IMR-90 (cell line): Measurements from ENCODE around the gene MSS51. TPM values are rescaled to one million over a fixed set of nuclear protein-coding genes. Genes with fewer than 3 reads are reported as not detected.

Source experiments
- ATAC-seq: fragments of 200-7000 bp; cut with Tn5 transposase; 2 replicates; pipeline ENCODE4 v1.9.1; 2020; ENCODE audit warnings: low read depth, mild to moderate bottlenecking, moderate library complexity
- BruUV-seq: library from RNA; stranded (reverse); fragments of 400-500 nt; replicated peaks from 2 replicates; lab custom pipeline; 2021; lab: Mats Ljungman, UMichigan
- CTCF ChIA-PET: fragments of 300-600 bp; formaldehyde crosslinking; extraction: SDS; loops from one replicate; lab custom pipeline; 2021; ENCODE audit warnings: antibody characterized with exemption; lab: Yijun Ruan, JAX
- POLR2A ChIA-PET: fragments of 300-600 bp; sonication (Branson Sonifier 250); formaldehyde crosslinking; loops from one replicate; lab custom pipeline; 2022; ENCODE audit warnings: antibody characterized with exemption; ENCODE audit not compliant: unreplicated experiment; lab: Charles Lee
- DNase-seq: peaks from one replicate; pipeline ENCODE4 v3.0.0; 2013
- H2AFZ ChIP-seq: replicated peaks from 2 replicates; pipeline ENCODE3; 2013; ENCODE audit warnings: low read length, mild to moderate bottlenecking; ENCODE audit not compliant: poor library complexity
- H2AK5ac ChIP-seq: 2 replicates; pipeline ENCODE4 v1.6.1; 2013; ENCODE audit warnings: low read depth, low read length, inconsistent platforms
- H2AK9ac ChIP-seq: replicated peaks from 2 replicates; pipeline ENCODE3; 2013; ENCODE audit warnings: mild to moderate bottlenecking, low read depth, low read length, moderate library complexity; ENCODE audit not compliant: poor library complexity
- H2BK120ac ChIP-seq: 2 replicates; pipeline ENCODE4 v1.6.1; 2013; ENCODE audit warnings: low read depth, low read length, inconsistent platforms
- H2BK15ac ChIP-seq: 3 replicates; pipeline ENCODE4 v1.6.1; 2013; ENCODE audit warnings: low read depth, low read length, inconsistent platforms
- H2BK20ac ChIP-seq: 2 replicates; pipeline ENCODE4 v1.6.1; 2013; ENCODE audit warnings: low read depth, mild to moderate bottlenecking, inconsistent platforms, low read length, moderate library complexity
- H2BK5ac ChIP-seq: 2 replicates; pipeline ENCODE4 v1.6.1; 2013; ENCODE audit warnings: mild to moderate bottlenecking, low read depth, low read length, inconsistent platforms; ENCODE audit not compliant: poor library complexity, severe bottlenecking
- H3K14ac ChIP-seq: replicated peaks from 2 replicates; pipeline ENCODE4 v1.6.1; 2013; ENCODE audit warnings: low read depth, low read length, inconsistent platforms
- H3K18ac ChIP-seq: 2 replicates; pipeline ENCODE4 v1.6.1; 2013; ENCODE audit warnings: low read depth, low read length, control low read depth
- H3K23ac ChIP-seq: 2 replicates; pipeline ENCODE4 v1.6.1; 2013; ENCODE audit warnings: low read depth, low read length, inconsistent platforms
- H3K27ac ChIP-seq: 2 replicates; pipeline ENCODE4 v1.5.1; 2013; ENCODE audit warnings: mild to moderate bottlenecking, control low read depth, low read length; ENCODE audit not compliant: insufficient read depth
- H3K27me3 ChIP-seq: 2 replicates; pipeline ENCODE4 v1.6.1; 2013; ENCODE audit warnings: low read length; ENCODE audit not compliant: control insufficient read depth, insufficient read depth
- H3K36me3 ChIP-seq: 2 replicates; pipeline ENCODE4 v1.6.1; 2013; ENCODE audit warnings: low read length, mixed read lengths; ENCODE audit not compliant: control insufficient read depth, insufficient read depth
- H3K4ac ChIP-seq: 2 replicates; pipeline ENCODE4 v1.6.1; 2013; ENCODE audit warnings: low read depth, low read length, inconsistent platforms
- H3K4me1 ChIP-seq: 2 replicates; pipeline ENCODE4 v1.6.1; 2013; ENCODE audit warnings: low read length, mixed read lengths; ENCODE audit not compliant: control insufficient read depth, insufficient read depth
- H3K4me2 ChIP-seq: 2 replicates; pipeline ENCODE4 v1.6.1; 2013; ENCODE audit warnings: low read depth, mild to moderate bottlenecking, control low read depth, low read length, moderate library complexity
- H3K4me3 ChIP-seq: 2 replicates; pipeline ENCODE4 v1.5.1; 2013; ENCODE audit warnings: low read depth, mild to moderate bottlenecking, control low read depth, low read length, moderate library complexity; ENCODE audit not compliant: insufficient read depth
- H3K56ac ChIP-seq: 2 replicates; pipeline ENCODE4 v1.6.1; 2013; ENCODE audit warnings: low read length, inconsistent platforms; ENCODE audit not compliant: insufficient read depth; ENCODE audit errors: extremely low read depth
- H3K79me1 ChIP-seq, 2 experiments: 2 replicates each; pipeline ENCODE4 v1.6.1; 2013; ENCODE audit warnings: low read length in 2 of 2, inconsistent platforms in 1 of 2, low read depth in 1 of 2
- H3K9ac ChIP-seq: 2 replicates; pipeline ENCODE4 v1.6.1; 2013; ENCODE audit warnings: low read depth, low read length, control low read depth
- H3K9me1 ChIP-seq: 2 replicates; pipeline ENCODE4 v1.6.1; 2013; ENCODE audit warnings: low read length, inconsistent platforms; ENCODE audit not compliant: insufficient read depth
- H3K9me3 ChIP-seq: 2 replicates; pipeline ENCODE4 v1.6.1; 2013; ENCODE audit warnings: low read length; ENCODE audit not compliant: control insufficient read depth, insufficient read depth
- H4K20me1 ChIP-seq: 2 replicates; pipeline ENCODE4 v1.6.1; 2013; ENCODE audit warnings: low read length, inconsistent platforms; ENCODE audit not compliant: insufficient read depth
- H4K5ac ChIP-seq: 2 replicates; pipeline ENCODE4 v1.6.1; 2013; ENCODE audit warnings: mild to moderate bottlenecking, low read depth, low read length, control low read depth
- H4K8ac ChIP-seq, 2 experiments: 2 replicates each; pipeline ENCODE4 v1.6.1; 2013; ENCODE audit warnings: low read depth in 2 of 2, low read length in 2 of 2, control low read depth in 1 of 2, inconsistent platforms in 1 of 2
- H4K91ac ChIP-seq: 2 replicates; pipeline ENCODE4 v1.6.1; 2013; ENCODE audit warnings: low read depth, low read length, inconsistent platforms; ENCODE audit not compliant: insufficient read depth
- BHLHE40 ChIP-seq: fragments of 150-350 bp; IDR thresholded peaks from 2 replicates; pipeline ENCODE4 v1.6.1; 2016; ENCODE audit warnings: mild to moderate bottlenecking, low read depth, low read length
- CEBPB ChIP-seq: IDR thresholded peaks from 2 replicates; pipeline ENCODE4 v1.6.1; 2012; ENCODE audit warnings: low read depth, low read length, improper control_type of control experiment
- CHD1 ChIP-seq: IDR thresholded peaks from 2 replicates; pipeline ENCODE4 v1.6.1; 2012; ENCODE audit warnings: low read depth, low read length, improper control_type of control experiment
- ELK1 ChIP-seq: fragments of 150-350 bp; IDR thresholded peaks from 2 replicates; pipeline ENCODE4 v1.6.1; 2016; ENCODE audit warnings: low read depth, mild to moderate bottlenecking, low read length, moderate library complexity, borderline replicate concordance
- FOS ChIP-seq: fragments of 150-350 bp; IDR thresholded peaks from 2 replicates; pipeline ENCODE4 v1.6.1; 2016; ENCODE audit warnings: low read depth, low read length
- MAFK ChIP-seq: IDR thresholded peaks from 2 replicates; pipeline ENCODE4 v1.6.1; 2012; ENCODE audit warnings: low read depth, low read length, improper control_type of control experiment
- MAZ ChIP-seq: IDR thresholded peaks from 2 replicates; pipeline ENCODE4 v1.6.1; 2012; ENCODE audit warnings: low read depth, mild to moderate bottlenecking, low read length, improper control_type of control experiment, moderate library complexity, borderline replicate concordance
- MXI1 ChIP-seq: IDR thresholded peaks from 2 replicates; pipeline ENCODE4 v1.6.1; 2012; ENCODE audit warnings: low read depth, mild to moderate bottlenecking, low read length, moderate library complexity, borderline replicate concordance
- NFE2L2 ChIP-seq: fragments of 150-350 bp; IDR thresholded peaks from 2 replicates; pipeline ENCODE4 v1.6.1; 2016; ENCODE audit warnings: low read depth, mild to moderate bottlenecking, low read length
- POLR2A ChIP-seq: IDR thresholded peaks from 2 replicates; pipeline ENCODE4 v1.6.1; 2012; ENCODE audit warnings: mild to moderate bottlenecking, low read depth, low read length
- RAD21 ChIP-seq: IDR thresholded peaks from 2 replicates; pipeline ENCODE4 v1.6.1; 2012; ENCODE audit warnings: low read length, improper control_type of control experiment
- RCOR1 ChIP-seq: IDR thresholded peaks from 2 replicates; pipeline ENCODE4 v1.6.1; 2012; ENCODE audit warnings: mild to moderate bottlenecking, low read length, improper control_type of control experiment; ENCODE audit not compliant: insufficient replicate concordance
- RFX5 ChIP-seq: IDR thresholded peaks from 2 replicates; pipeline ENCODE4 v1.8.0; 2012; ENCODE audit warnings: low read depth, mild to moderate bottlenecking, low read length, moderate library complexity
- SMC3 ChIP-seq: fragments of 150-350 bp; IDR thresholded peaks from 2 replicates; pipeline ENCODE4 v1.6.1; 2016; ENCODE audit warnings: low read depth, mild to moderate bottlenecking, antibody characterized with exemption, low read length, moderate library complexity
- dilution Hi-C: fragments of 300-500 bp; cut with HindIII; formaldehyde crosslinking; loops from one replicate; pipeline ENCODE4 v1.14.3; 2018; ENCODE audit warnings: low sequenced_read_pairs; ENCODE audit not compliant: unreplicated experiment
- in situ Hi-C: fragments of 300-500 bp; cut with MboI; formaldehyde crosslinking; loops from 3 replicates; pipeline ENCODE4 v1.14.3; 2019; ENCODE audit warnings: low sequenced_read_pairs, inconsistent platforms, mixed read lengths
- intact Hi-C: fragments of 100-400 bp; cut with micrococcal nuclease; formaldehyde crosslinking; loops from 2 replicates; pipeline ENCODE4 v1.10.0; 2022
- polyA plus RNA-seq, 3 experiments: library from polyadenylated mRNA; depleted of rRNA; stranded (reverse); fragments of >200 nt; gene quantifications; 2 replicates each; pipeline ENCODE4 v1.2.3, GENCODE V29; 2012; ENCODE audit warnings: low replicate concordance in 1 of 3
- total RNA-seq: library from RNA; depleted of rRNA; stranded (reverse); fragments of >200 nt; gene quantifications from 2 replicates; pipeline ENCODE4 v1.2.3, GENCODE V29; 2012
- TF ChIP-seq, protein P1 (sequence below): conservative IDR thresholded peaks from 2 replicates; pipeline ENCODE4 v1.5.1; 2012; ENCODE audit warnings: mild to moderate bottlenecking, low read depth, low read length, improper control_type of control experiment
- TF ChIP-seq, protein P2 (sequence below): fragments of 150-350 bp; IDR thresholded peaks from 2 replicates; pipeline ENCODE4 v1.6.1; 2017; ENCODE audit warnings: mild to moderate bottlenecking, antibody characterized with exemption, low read length, low read depth

The MSS51 gene
- total and polyA plus RNA-seq, 2 of the 4 experiments (the other 2 are of a cell fraction): 1.1 to 1.8 TPM

- Histone ChIP-seq H4K20me1 (no peaks in the 10 kb centered on the region), H3K9ac (no peak overlapping the region), H2BK15ac (no peak overlapping the region), H3K27ac (no peak overlapping the region), H3K79me1 (no peaks in the 10 kb centered on the region; a peak in 2 of 4 replicates), H3K4me2 (no peak overlapping the region), H2AK5ac (no peak overlapping the region), H4K91ac (no peak overlapping the region), H2AK9ac (no peak overlapping the region), H3K56ac (no peak overlapping the region), H3K4me3 (no peak overlapping the region), H2BK5ac (no peak overlapping the region), H3K23ac (no peak overlapping the region), H3K27me3 (no peaks in the 10 kb centered on the region), H3K9me1 (no peaks in the 10 kb centered on the region), H2AFZ (no peak overlapping the region), H3K4me1 (no peaks in the 10 kb centered on the region), H3K4ac (no peak overlapping the region), H2BK20ac (no peak overlapping the region), H3K36me3 (peaks cover 22% of the 10 kb centered on the region), H4K5ac (no peak overlapping the region), H3K9me3 (no peaks in the 10 kb centered on the region), H3K14ac (no peak overlapping the region), H2BK120ac (no peak overlapping the region), H3K18ac (no peak overlapping the region), H4K8ac (no peak overlapping the region)
- in situ Hi-C loops (no loop called here), dilution Hi-C loops (no loop called here), intact Hi-C loops (no loop called here)
- DNase-seq: no peak
- ChIA-PET CTCF (no interaction called here), POLR2A (no interaction called here)
- no TSS peak for BruUV-seq
- no peak for TF ChIP-seq FOS
- TF ChIP-seq SMC3: no peak
- no peak for TF ChIP-seq CHD1
- TF ChIP-seq, protein P1, sequence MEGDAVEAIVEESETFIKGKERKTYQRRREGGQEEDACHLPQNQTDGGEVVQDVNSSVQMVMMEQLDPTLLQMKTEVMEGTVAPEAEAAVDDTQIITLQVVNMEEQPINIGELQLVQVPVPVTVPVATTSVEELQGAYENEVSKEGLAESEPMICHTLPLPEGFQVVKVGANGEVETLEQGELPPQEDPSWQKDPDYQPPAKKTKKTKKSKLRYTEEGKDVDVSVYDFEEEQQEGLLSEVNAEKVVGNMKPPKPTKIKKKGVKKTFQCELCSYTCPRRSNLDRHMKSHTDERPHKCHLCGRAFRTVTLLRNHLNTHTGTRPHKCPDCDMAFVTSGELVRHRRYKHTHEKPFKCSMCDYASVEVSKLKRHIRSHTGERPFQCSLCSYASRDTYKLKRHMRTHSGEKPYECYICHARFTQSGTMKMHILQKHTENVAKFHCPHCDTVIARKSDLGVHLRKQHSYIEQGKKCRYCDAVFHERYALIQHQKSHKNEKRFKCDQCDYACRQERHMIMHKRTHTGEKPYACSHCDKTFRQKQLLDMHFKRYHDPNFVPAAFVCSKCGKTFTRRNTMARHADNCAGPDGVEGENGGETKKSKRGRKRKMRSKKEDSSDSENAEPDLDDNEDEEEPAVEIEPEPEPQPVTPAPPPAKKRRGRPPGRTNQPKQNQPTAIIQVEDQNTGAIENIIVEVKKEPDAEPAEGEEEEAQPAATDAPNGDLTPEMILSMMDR: no peak
- TF ChIP-seq ELK1: no peak
- TF ChIP-seq, protein P2, sequence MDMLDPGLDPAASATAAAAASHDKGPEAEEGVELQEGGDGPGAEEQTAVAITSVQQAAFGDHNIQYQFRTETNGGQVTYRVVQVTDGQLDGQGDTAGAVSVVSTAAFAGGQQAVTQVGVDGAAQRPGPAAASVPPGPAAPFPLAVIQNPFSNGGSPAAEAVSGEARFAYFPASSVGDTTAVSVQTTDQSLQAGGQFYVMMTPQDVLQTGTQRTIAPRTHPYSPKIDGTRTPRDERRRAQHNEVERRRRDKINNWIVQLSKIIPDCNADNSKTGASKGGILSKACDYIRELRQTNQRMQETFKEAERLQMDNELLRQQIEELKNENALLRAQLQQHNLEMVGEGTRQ: no peak
- no peak for TF ChIP-seq MXI1
- no peak for TF ChIP-seq BHLHE40
- TF ChIP-seq NFE2L2: no peak
- TF ChIP-seq MAFK: no peak
- no peak for TF ChIP-seq CEBPB
- TF ChIP-seq POLR2A: no peak
- no peak for TF ChIP-seq RAD21
- TF ChIP-seq MAZ: no peak
- no peak for TF ChIP-seq RFX5
- no peak for TF ChIP-seq RCOR1
- no peak for ATAC-seq
These were observed 36.2 kb upstream of the MSS51 start for GRCh38 chr10:73469579-73469978.
